WTC11 (cell line): Measurements from ENCODE around the gene STAB2.

ENCODE experiments used
- ATF2 ChIP-seq: sonication (generic); formaldehyde crosslinking; IDR thresholded peaks from 2 replicates; pipeline ENCODE4 v1.8.1; 2022; ENCODE audit warnings: low read depth, missing genetic modification reagents, borderline replicate concordance
- CREB1 ChIP-seq: sonication (generic); formaldehyde crosslinking; IDR thresholded peaks from 2 replicates; pipeline ENCODE4 v1.8.0; 2023; ENCODE audit warnings: mild to moderate bottlenecking, missing genetic modification reagents
- CREM ChIP-seq: sonication (generic); formaldehyde crosslinking; IDR thresholded peaks from 2 replicates; pipeline ENCODE4 v1.8.1; 2022; ENCODE audit warnings: mild to moderate bottlenecking, missing genetic modification reagents, moderate library complexity
- CTCF ChIP-seq: fragments of 200-600 bp; IDR thresholded peaks from 2 replicates; pipeline ENCODE4 v1.8.0; 2022; ENCODE audit warnings: antibody characterized with exemption
- E2F1 ChIP-seq: sonication (generic); formaldehyde crosslinking; IDR thresholded peaks from 2 replicates; pipeline ENCODE4 v1.8.0; 2022; ENCODE audit warnings: mild to moderate bottlenecking, missing genetic modification reagents
- E2F5 ChIP-seq: sonication (generic); formaldehyde crosslinking; IDR thresholded peaks from 2 replicates; pipeline ENCODE4 v1.8.1; 2022; ENCODE audit warnings: mild to moderate bottlenecking, moderate library complexity, missing genetic modification reagents
- ELF4 ChIP-seq: sonication (generic); formaldehyde crosslinking; IDR thresholded peaks from 2 replicates; pipeline ENCODE4 v1.8.1; 2022; ENCODE audit warnings: low read depth, mild to moderate bottlenecking, moderate library complexity, missing genetic modification reagents
- JAZF1 ChIP-seq: fragments of 250-450 bp; sonication (Bioruptor Pico); IDR thresholded peaks from 2 replicates; pipeline ENCODE4 v1.9.0; 2021; ENCODE audit warnings: moderate library complexity, mild to moderate bottlenecking, inconsistent platforms
- KAT7 ChIP-seq: sonication (generic); formaldehyde crosslinking; IDR thresholded peaks from 2 replicates; pipeline ENCODE4 v1.8.1; 2023; ENCODE audit warnings: missing genetic modification reagents, mild to moderate bottlenecking, borderline replicate concordance
- USF2 ChIP-seq: sonication (generic); formaldehyde crosslinking; IDR thresholded peaks from 2 replicates; pipeline ENCODE4 v1.8.1; 2023; ENCODE audit warnings: mild to moderate bottlenecking, missing genetic modification reagents, moderate library complexity

GRCh38 chr12:103774977-103775560 is 188.0 kb downstream of the STAB2 start:
- TF ChIP-seq CREB1 = no peak
- no peak for TF ChIP-seq USF2 (CRISPR knock-in tag)
- no peak for TF ChIP-seq JAZF1 (CRISPR knock-in tag)
- TF ChIP-seq ATF2 = no peak
- no peak for TF ChIP-seq E2F5 (CRISPR knock-in tag)
- TF ChIP-seq CTCF = no peak
- TF ChIP-seq CREM (CRISPR knock-in tag) = no peak
- no peak for TF ChIP-seq E2F1 (CRISPR knock-in tag)
- TF ChIP-seq ELF4 (CRISPR knock-in tag) = no peak
- no peak for TF ChIP-seq KAT7 (CRISPR knock-in tag)
